Osteoblast (primary cell): ENCODE data around the gene NRGN. TPM values are rescaled to one million over a fixed set of nuclear protein-coding genes. Genes with fewer than 3 reads are reported as not detected.
A peak's percentile ranks its signal among the peaks of the same experiment; 100 is the strongest.

Experiments used
- DNase-seq: peaks from one replicate; pipeline ENCODE4 v3.0.0; 2011; ENCODE audit warnings: low spot score, mixed read lengths; ENCODE audit not compliant: insufficient read length; ENCODE audit errors: missing footprints
- H2AFZ ChIP-seq: 2 replicates; pipeline ENCODE4 v1.6.0; 2011; ENCODE audit warnings: mild to moderate bottlenecking, low read length
- H3K27ac ChIP-seq: 2 replicates; pipeline ENCODE4 v1.5.1; 2011; ENCODE audit warnings: mild to moderate bottlenecking, low read depth, low read length, moderate library complexity
- H3K27me3 ChIP-seq: 2 replicates; pipeline ENCODE4 v1.6.0; 2012; ENCODE audit warnings: mild to moderate bottlenecking, control low read depth, inconsistent platforms, low read length, moderate library complexity; ENCODE audit not compliant: insufficient read depth
- H3K36me3 ChIP-seq: 2 replicates; pipeline ENCODE4 v1.5.1; 2011; ENCODE audit warnings: mild to moderate bottlenecking, low read length, control low read depth, moderate library complexity; ENCODE audit not compliant: insufficient read depth
- H3K4me1 ChIP-seq: 2 replicates; pipeline ENCODE4 v1.5.1; 2011; ENCODE audit warnings: mild to moderate bottlenecking, low read length, control low read depth, moderate library complexity; ENCODE audit not compliant: insufficient read depth
- H3K4me2 ChIP-seq: 2 replicates; pipeline ENCODE4 v1.6.0; 2011; ENCODE audit warnings: mild to moderate bottlenecking, low read length; ENCODE audit not compliant: insufficient read depth
- H3K4me3 ChIP-seq: fragments of 200-600 bp; sonication (generic); 3 replicates; pipeline ENCODE4 v1.5.1; 2012; ENCODE audit warnings: mild to moderate bottlenecking, low read length, inconsistent platforms; ENCODE audit not compliant: insufficient read depth
- H3K79me2 ChIP-seq: 2 replicates; pipeline ENCODE4 v1.6.0; 2012; ENCODE audit warnings: mild to moderate bottlenecking, low read length, control low read depth, inconsistent platforms; ENCODE audit not compliant: insufficient read depth
- H3K9me3 ChIP-seq: 2 replicates; pipeline ENCODE4 v1.5.1; 2011; ENCODE audit warnings: low read depth, low read length, control low read depth
- H4K20me1 ChIP-seq: 2 replicates; pipeline ENCODE4 v1.6.0; 2012; ENCODE audit warnings: mild to moderate bottlenecking, low read length, control low read depth; ENCODE audit not compliant: insufficient read depth
- total RNA-seq: library from RNA; depleted of rRNA; stranded (reverse); fragments of >200 nt; gene quantifications from 2 replicates; pipeline ENCODE4 v1.2.3, GENCODE V29; 2012
- TF ChIP-seq, protein P1 (sequence below): IDR thresholded peaks from 2 replicates; pipeline ENCODE4 v1.5.1; 2011; ENCODE audit warnings: mild to moderate bottlenecking, low read depth, low read length, moderate library complexity; ENCODE audit errors: extremely low read depth

Gene NRGN
- total RNA-seq, 1 donor: under 0.01 TPM

DNA sequence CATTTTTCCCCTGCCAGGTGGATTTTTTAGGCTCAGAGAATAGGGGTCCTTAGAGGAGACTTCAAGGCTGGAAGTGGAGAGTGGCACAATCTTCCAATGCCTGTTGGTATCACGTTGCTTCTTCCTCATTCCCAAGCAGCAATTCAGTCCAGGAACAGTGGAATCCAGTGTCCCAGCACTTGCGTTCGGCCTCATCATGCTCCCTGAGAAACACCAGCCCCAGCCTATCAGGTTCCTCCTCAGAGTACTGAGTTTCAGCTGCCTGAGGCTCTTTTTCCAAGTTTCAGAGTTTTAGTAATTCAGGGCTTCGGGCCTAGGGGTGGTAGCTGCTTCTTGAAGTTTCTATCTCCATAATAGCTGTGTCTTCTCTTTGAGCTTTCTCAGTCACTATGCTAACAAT is 31.9 kb upstream of the NRGN start:
- no peak overlapping the region for H3K4me3 ChIP-seq
- no peak overlapping the region for H3K4me2 ChIP-seq
- no peaks in the 10 kb centered on the region for H3K36me3 ChIP-seq
- TF ChIP-seq, protein P1, sequence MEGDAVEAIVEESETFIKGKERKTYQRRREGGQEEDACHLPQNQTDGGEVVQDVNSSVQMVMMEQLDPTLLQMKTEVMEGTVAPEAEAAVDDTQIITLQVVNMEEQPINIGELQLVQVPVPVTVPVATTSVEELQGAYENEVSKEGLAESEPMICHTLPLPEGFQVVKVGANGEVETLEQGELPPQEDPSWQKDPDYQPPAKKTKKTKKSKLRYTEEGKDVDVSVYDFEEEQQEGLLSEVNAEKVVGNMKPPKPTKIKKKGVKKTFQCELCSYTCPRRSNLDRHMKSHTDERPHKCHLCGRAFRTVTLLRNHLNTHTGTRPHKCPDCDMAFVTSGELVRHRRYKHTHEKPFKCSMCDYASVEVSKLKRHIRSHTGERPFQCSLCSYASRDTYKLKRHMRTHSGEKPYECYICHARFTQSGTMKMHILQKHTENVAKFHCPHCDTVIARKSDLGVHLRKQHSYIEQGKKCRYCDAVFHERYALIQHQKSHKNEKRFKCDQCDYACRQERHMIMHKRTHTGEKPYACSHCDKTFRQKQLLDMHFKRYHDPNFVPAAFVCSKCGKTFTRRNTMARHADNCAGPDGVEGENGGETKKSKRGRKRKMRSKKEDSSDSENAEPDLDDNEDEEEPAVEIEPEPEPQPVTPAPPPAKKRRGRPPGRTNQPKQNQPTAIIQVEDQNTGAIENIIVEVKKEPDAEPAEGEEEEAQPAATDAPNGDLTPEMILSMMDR: no peak
- no peak overlapping the region for H2AFZ ChIP-seq
- no peaks in the 10 kb centered on the region for H3K79me2 ChIP-seq
- H3K27ac ChIP-seq: no peak overlapping the region
- no peak for DNase-seq
- H3K9me3 ChIP-seq: no peaks in the 10 kb centered on the region
- peaks cover 6% of the 10 kb centered on the region for H3K27me3 ChIP-seq
- H4K20me1 ChIP-seq: no peaks in the 10 kb centered on the region
- no peaks in the 10 kb centered on the region for H3K4me1 ChIP-seq

DNA sequence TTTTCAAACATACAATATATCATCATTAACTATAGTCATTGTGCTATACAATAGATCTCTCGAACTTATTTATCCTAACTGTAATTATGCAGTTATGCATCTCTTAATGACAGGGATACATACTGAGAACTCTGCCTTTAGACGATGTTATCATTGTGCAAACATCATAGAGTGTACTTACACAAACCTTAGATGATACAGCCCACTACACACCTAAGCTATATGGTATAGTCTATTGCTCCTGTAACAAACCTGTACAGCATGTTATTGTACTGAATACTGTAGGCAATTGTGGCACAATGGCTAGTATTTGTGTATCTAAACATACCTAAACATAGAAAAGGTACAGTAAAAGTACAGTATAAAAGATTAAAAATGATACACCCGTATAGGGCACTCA is 27.4 kb upstream of the NRGN start:
- Histone ChIP-seq H3K27me3 (peaks cover 17% of the 10 kb centered on the region), H3K36me3 (no peaks in the 10 kb centered on the region), H3K79me2 (no peaks in the 10 kb centered on the region), H3K9me3 (no peaks in the 10 kb centered on the region), H3K4me3 (no peak overlapping the region), H2AFZ (no peak overlapping the region), H3K4me1 (peaks cover under 1% of the 10 kb centered on the region), H3K4me2 (no peak overlapping the region), H4K20me1 (no peaks in the 10 kb centered on the region), H3K27ac (no peak overlapping the region)
- no peak for DNase-seq
- TF ChIP-seq, protein P1: no peak

DNA sequence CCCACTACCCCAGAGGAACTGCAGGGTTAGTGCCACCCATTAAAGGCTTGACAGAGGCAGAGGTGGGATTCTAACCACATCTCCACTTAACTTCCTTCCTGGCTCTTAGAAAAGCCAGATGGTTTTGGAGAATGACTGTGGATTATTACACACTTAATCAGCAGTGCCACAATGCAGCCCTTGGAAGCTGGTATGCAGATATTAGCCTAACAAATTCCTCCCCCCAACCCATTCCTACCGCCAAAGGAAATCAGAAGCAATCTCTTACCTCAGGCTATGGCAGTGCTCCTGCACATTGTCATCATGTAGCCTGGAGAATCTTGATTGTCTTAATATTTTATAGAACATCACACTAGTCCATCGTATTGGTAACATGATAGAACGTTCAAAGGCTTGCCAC is 23.2 kb upstream of the NRGN start:
- peaks cover 9% of the 10 kb centered on the region for H3K4me1 ChIP-seq
- H2AFZ ChIP-seq: no peak overlapping the region
- peaks cover 56% of the 10 kb centered on the region for H3K27me3 ChIP-seq
- H4K20me1 ChIP-seq: no peaks in the 10 kb centered on the region
- no peak overlapping the region for H3K27ac ChIP-seq
- DNase-seq: no peak
- no peak overlapping the region for H3K4me2 ChIP-seq
- H3K79me2 ChIP-seq: no peaks in the 10 kb centered on the region
- no peak overlapping the region for H3K4me3 ChIP-seq
- TF ChIP-seq, protein P1: no peak
- no peaks in the 10 kb centered on the region for H3K36me3 ChIP-seq
- H3K9me3 ChIP-seq: no peaks in the 10 kb centered on the region

DNA sequence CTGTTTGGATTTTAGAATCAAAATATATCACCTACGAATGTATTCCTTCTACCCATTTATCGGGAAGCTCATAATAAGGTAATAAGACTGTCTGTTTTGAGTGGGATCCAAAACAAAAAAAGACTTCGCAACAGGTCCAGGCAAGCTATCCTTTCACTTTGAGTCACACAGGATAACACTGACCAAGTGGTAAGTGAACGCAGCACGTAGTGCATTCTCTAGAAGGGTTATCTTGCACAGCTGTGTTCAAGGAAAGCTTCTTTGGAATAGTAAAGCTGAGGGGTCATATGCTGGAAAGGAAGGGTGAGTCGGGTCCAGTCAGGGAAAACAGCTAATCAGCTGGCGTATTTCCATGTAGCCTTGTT is 22.3 kb upstream of the NRGN start:
- Histone ChIP-seq H3K79me2 (no peaks in the 10 kb centered on the region), H3K36me3 (no peaks in the 10 kb centered on the region), H3K4me3 (peak overlapping the region; percentile 67), H2AFZ (no peak overlapping the region), H3K4me2 (peak overlapping the region; percentile 85), H4K20me1 (no peaks in the 10 kb centered on the region), H3K4me1 (peaks cover 9% of the 10 kb centered on the region), H3K27ac (no peak overlapping the region), H3K27me3 (peaks cover 63% of the 10 kb centered on the region), H3K9me3 (no peaks in the 10 kb centered on the region)
- DNase-seq: no peak
- TF ChIP-seq, protein P1: no peak
